GM12878 (cell line): ENCODE data around the gene ADAMTSL1. TPM values are rescaled to one million over a fixed set of nuclear protein-coding genes. Genes with fewer than 3 reads are reported as not detected.

Experiments
- ATAC-seq: fragments of 200-7000 bp; cut with Tn5 transposase; 3 replicates; pipeline ENCODE4 v1.9.1; 2020; ENCODE audit warnings: mild to moderate bottlenecking, moderate library complexity
- BruUV-seq: library from RNA; stranded (reverse); fragments of 400-500 nt; replicated peaks from 2 replicates; lab custom pipeline; 2021; lab: Mats Ljungman, UMichigan
- CTCF ChIA-PET: fragments of 300-600 bp; sonication (Branson Sonifier 250); formaldehyde crosslinking; extraction: SDS; loops from one replicate; lab custom pipeline; 2021; ENCODE audit warnings: inconsistent platforms; lab: Yijun Ruan, JAX
- POLR2A ChIA-PET: fragments of 350-600 bp; formaldehyde crosslinking; extraction: SDS; loops from one replicate; lab custom pipeline; 2021; ENCODE audit warnings: inconsistent platforms; lab: Charles Lee
- RAD21 ChIA-PET: fragments of 300-600 bp; sonication (Branson Sonifier 250); formaldehyde crosslinking; loops from one replicate; lab custom pipeline; 2023; ENCODE audit warnings: antibody characterized with exemption; ENCODE audit not compliant: unreplicated experiment; lab: Charles Lee
- SMC1A ChIA-PET: fragments of 300-600 bp; sonication (Branson Sonifier 250); formaldehyde crosslinking; loops from one replicate; lab custom pipeline; 2023; ENCODE audit not compliant: unreplicated experiment, uncharacterized antibody; lab: Charles Lee
- DNase-seq: peaks from one replicate; pipeline ENCODE4 v3.0.0-alpha.2; 2011; ENCODE audit warnings: low read depth, low spot score
- FAIRE-seq: peaks from 3 replicates; lab custom pipeline; 2011; peaks lifted over from hg19 to GRCh38; lab: Jason Lieb, UNC
- H2AFZ ChIP-seq: 2 replicates; pipeline ENCODE4 v1.6.0; 2011; ENCODE audit warnings: low read depth, low read length, control low read depth; ENCODE audit not compliant: control insufficient read depth
- H3K27ac ChIP-seq: 2 replicates; pipeline ENCODE4 v1.5.1; 2011; ENCODE audit warnings: control low read depth; ENCODE audit not compliant: control insufficient read depth, insufficient read depth
- H3K27me3 ChIP-seq, 2 experiments: replicated peaks in 1 of 2; 2 replicates each; pipeline versions ENCODE4 v1.6.0 to v1.6.1; 2011; ENCODE audit warnings: low read length in 1 of 2; ENCODE audit not compliant: control insufficient read depth in 2 of 2, insufficient read depth in 2 of 2
- H3K36me3 ChIP-seq, 2 experiments: 2 replicates each; pipeline ENCODE4 v1.5.1; 2011; ENCODE audit warnings: low read length in 1 of 2; ENCODE audit not compliant: control insufficient read depth in 2 of 2, insufficient read depth in 2 of 2
- H3K4me1 ChIP-seq: 2 replicates; pipeline ENCODE4 v1.6.1; 2011; ENCODE audit warnings: mild to moderate bottlenecking, low read length, moderate library complexity, mixed read lengths; ENCODE audit not compliant: control insufficient read depth, insufficient read depth
- H3K4me2 ChIP-seq: 2 replicates; pipeline ENCODE4 v1.6.0; 2011; ENCODE audit warnings: control low read depth; ENCODE audit not compliant: control insufficient read depth, insufficient read depth
- H3K4me3 ChIP-seq: fragments of 200-600 bp; sonication (generic); 2 replicates; pipeline ENCODE4 v1.5.1; 2016
- H3K79me2 ChIP-seq: 2 replicates; pipeline ENCODE4 v1.6.0; 2011; ENCODE audit warnings: low read length; ENCODE audit not compliant: control insufficient read depth, insufficient read depth
- H3K9ac ChIP-seq: 2 replicates; pipeline ENCODE4 v1.8.0; 2011; ENCODE audit warnings: low read length, control low read depth, mixed read lengths; ENCODE audit not compliant: control insufficient read depth, insufficient read depth
- H3K9me3 ChIP-seq: replicated peaks from 3 replicates; pipeline ENCODE4 v1.5.1; 2011; ENCODE audit warnings: mild to moderate bottlenecking, low read length; ENCODE audit not compliant: control insufficient read depth, insufficient read depth
- H4K20me1 ChIP-seq: 2 replicates; pipeline ENCODE4 v1.6.0; 2011; ENCODE audit not compliant: control insufficient read depth, insufficient read depth
- BHLHE40 ChIP-seq, 2 experiments: fragments of 450-650 bp in 1 of 2; IDR thresholded peaks; 2 replicates each; pipeline ENCODE4 v1.6.1; 2011 to 2017; ENCODE audit warnings: low read depth in 2 of 2, borderline replicate concordance in 1 of 2, improper control_type of control experiment in 1 of 2, low read length in 1 of 2, mild to moderate bottlenecking in 1 of 2
- CBX5 ChIP-seq: sonication (generic); IDR thresholded peaks from 2 replicates; pipeline ENCODE4 v1.6.1; 2016; ENCODE audit warnings: low read depth, moderate library complexity, mild to moderate bottlenecking, inconsistent platforms
- PAX5 ChIP-seq: IDR thresholded peaks from 2 replicates; pipeline ENCODE4 v1.6.1; 2011; ENCODE audit warnings: low read depth, low read length, borderline replicate concordance
- PML ChIP-seq: IDR thresholded peaks from 2 replicates; pipeline ENCODE4 v1.6.1; 2012; ENCODE audit warnings: low read length, inconsistent platforms
- RFX5 ChIP-seq: IDR thresholded peaks from 2 replicates; pipeline ENCODE4 v1.6.1; 2011; ENCODE audit warnings: low read depth, low read length, improper control_type of control experiment
- RUNX3 ChIP-seq: IDR thresholded peaks from 2 replicates; pipeline ENCODE4 v1.6.1; 2012; ENCODE audit warnings: low read length, inconsistent platforms
- SREBF2 ChIP-seq: IDR thresholded peaks from 2 replicates; pipeline ENCODE4 v1.6.1; 2012; ENCODE audit warnings: mild to moderate bottlenecking, low read length
- STAT3 ChIP-seq: IDR thresholded peaks from 2 replicates; pipeline ENCODE4 v1.6.1; 2011; ENCODE audit warnings: low read depth, low read length, improper control_type of control experiment
- YBX1 ChIP-seq: fragments of 450-650 bp; IDR thresholded peaks from 2 replicates; pipeline ENCODE4 v1.6.1; 2016; ENCODE audit warnings: antibody characterized with exemption
- YY1 ChIP-seq: IDR thresholded peaks from 2 replicates; pipeline ENCODE4 v1.6.1; 2011; ENCODE audit warnings: low read depth, mild to moderate bottlenecking, low read length
- WGBS: methylation state at CpG from one replicate; pipeline ENCODE4 v1.1.6; 2016; ENCODE audit warnings: low lambda C conversion rate; ENCODE audit not compliant: insufficient replicate concordance, insufficient coverage; ENCODE audit errors: missing lambda C conversion rate; 5-methylcytosine and 5-hydroxymethylcytosine counted together
- in situ Hi-C: fragments of 300-500 bp; cut with MboI; formaldehyde crosslinking; loops from 9 replicates; pipeline ENCODE4 v1.14.3; 2018; ENCODE audit warnings: mixed read lengths
- intact Hi-C: fragments of 100-400 bp; cut with micrococcal nuclease; formaldehyde crosslinking; loops from one replicate; pipeline ENCODE4 v1.14.2; 2022; ENCODE audit not compliant: unreplicated experiment
- polyA plus RNA-seq, 11 experiments: library from polyadenylated mRNA; depleted of rRNA in 4 of 11; unstranded in 6 of 11; stranded (reverse) in 5 of 11; fragments of >200 nt; fragmentation: Nextera tagmentation in 4 of 11; fragmentation: Illumina TruSeq in 1 of 11; extraction: Ambion mirVana in 4 of 11; extraction: Trizol in 1 of 11; gene quantifications; 1 replicate in 1 of 11; 2 replicates in 10 of 11; pipeline versions ENCODE4 v1.2.1 to v1.2.3, GENCODE V29; 2011 to 2016; ENCODE audit warnings: inconsistent platforms in 2 of 11, missing spikeins in 2 of 11, low read depth in 1 of 11
- total RNA-seq, 4 experiments: library from RNA; depleted of rRNA in 3 of 4; stranded (reverse); fragments of >200 nt in 3 of 4; fragmentation: Illumina TruSeq in 1 of 4; extraction: Trizol in 1 of 4; gene quantifications; 2 replicates each; pipeline versions ENCODE4 v1.2.1 to v1.2.3, GENCODE V29; 2013 to 2021
- TF ChIP-seq, protein P1 (sequence below): fragments of 450-650 bp; IDR thresholded peaks from 2 replicates; pipeline ENCODE4 v1.6.1; 2018; ENCODE audit warnings: borderline replicate concordance, mild to moderate bottlenecking; ENCODE audit not compliant: partially characterized antibody
- TF ChIP-seq, protein P2 (sequence below): IDR thresholded peaks from 2 replicates; pipeline ENCODE4 v1.6.1; 2011; ENCODE audit warnings: low read depth, low read length, improper control_type of control experiment, borderline replicate concordance

ADAMTSL1 gene
- total and polyA plus RNA-seq, 10 of the 15 experiments (the other 5 are each of a cell fraction or from before 2014, with no cell fraction given): 0.01 to 0.10 (median 0.07) TPM; not detected in 6

DNA sequence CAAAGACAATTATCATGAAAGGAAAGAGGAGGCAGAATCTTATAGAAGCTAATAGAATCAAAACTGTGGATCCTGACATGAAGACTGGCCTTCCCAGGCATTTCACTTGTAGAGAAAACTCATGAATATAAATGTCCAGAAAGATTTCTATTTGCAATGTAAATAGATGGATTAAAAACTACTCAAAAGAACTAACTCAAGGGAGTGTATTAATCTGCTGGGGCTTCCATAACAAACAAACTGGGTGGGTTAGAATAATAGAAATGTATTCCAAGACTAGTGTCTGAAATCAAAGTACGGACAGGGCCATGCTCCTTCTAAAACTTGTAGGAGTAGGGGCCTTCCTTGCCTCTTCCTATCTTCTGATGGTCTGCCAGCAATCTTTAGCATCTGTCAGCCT lies 267.4 kb downstream of the ADAMTSL1 start:
- no peaks in the 10 kb centered on the region for H4K20me1 ChIP-seq
- ATAC-seq: no peak
- WGBS: 95% methylated on average over 1 of the region's 1 CpG
- no peak for FAIRE-seq
- H3K27me3 ChIP-seq: no peaks in the 10 kb centered on the region
- no peak for TF ChIP-seq YY1
- no peak for TF ChIP-seq RUNX3
- no peak for TF ChIP-seq SREBF2
- TF ChIP-seq YBX1: no peak
- no peak for TF ChIP-seq BHLHE40 (IDR thresholded peaks at IDR 0.05; ENCODE audit: borderline replicate concordance in 1 of 2, low read depth in 2 of 2, low read length in 1 of 2)
- TF ChIP-seq, protein P1, sequence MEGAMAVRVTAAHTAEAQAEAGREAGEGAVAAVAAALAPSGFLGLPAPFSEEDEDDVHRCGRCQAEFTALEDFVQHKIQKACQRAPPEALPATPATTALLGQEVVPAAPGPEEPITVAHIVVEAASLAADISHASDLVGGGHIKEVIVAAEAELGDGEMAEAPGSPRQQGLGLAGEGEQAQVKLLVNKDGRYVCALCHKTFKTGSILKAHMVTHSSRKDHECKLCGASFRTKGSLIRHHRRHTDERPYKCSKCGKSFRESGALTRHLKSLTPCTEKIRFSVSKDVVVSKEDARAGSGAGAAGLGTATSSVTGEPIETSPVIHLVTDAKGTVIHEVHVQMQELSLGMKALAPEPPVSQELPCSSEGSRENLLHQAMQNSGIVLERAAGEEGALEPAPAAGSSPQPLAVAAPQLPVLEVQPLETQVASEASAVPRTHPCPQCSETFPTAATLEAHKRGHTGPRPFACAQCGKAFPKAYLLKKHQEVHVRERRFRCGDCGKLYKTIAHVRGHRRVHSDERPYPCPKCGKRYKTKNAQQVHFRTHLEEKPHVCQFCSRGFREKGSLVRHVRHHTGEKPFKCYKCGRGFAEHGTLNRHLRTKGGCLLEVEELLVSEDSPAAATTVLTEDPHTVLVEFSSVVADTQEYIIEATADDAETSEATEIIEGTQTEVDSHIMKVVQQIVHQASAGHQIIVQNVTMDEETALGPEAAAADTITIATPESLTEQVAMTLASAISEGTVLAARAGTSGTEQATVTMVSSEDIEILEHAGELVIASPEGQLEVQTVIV: no peak
- TF ChIP-seq CBX5: no peak
- TF ChIP-seq PAX5: no peak
- TF ChIP-seq STAT3: no peak
- no peak for TF ChIP-seq RFX5
- no peak for TF ChIP-seq PML
- TF ChIP-seq, protein P2, sequence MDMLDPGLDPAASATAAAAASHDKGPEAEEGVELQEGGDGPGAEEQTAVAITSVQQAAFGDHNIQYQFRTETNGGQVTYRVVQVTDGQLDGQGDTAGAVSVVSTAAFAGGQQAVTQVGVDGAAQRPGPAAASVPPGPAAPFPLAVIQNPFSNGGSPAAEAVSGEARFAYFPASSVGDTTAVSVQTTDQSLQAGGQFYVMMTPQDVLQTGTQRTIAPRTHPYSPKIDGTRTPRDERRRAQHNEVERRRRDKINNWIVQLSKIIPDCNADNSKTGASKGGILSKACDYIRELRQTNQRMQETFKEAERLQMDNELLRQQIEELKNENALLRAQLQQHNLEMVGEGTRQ: no peak
- TF ChIP-seq, all 136 proteins: peak for 0
- ChIA-PET RAD21 (no interaction called here), SMC1A (no interaction called here), CTCF (no interaction called here), POLR2A (no interaction called here)
- H3K27ac ChIP-seq: no peak overlapping the region
- no peaks in the 10 kb centered on the region for H3K4me1 ChIP-seq
- in situ Hi-C loops: no loop called here
- H3K9me3 ChIP-seq: no peaks in the 10 kb centered on the region
- H3K36me3 ChIP-seq: no peaks in the 10 kb centered on the region
- intact Hi-C loops: no loop called here
- DNase-seq: no peak
- BruUV-seq: no TSS peak
- no peak overlapping the region for H2AFZ ChIP-seq
- no peaks in the 10 kb centered on the region for H3K79me2 ChIP-seq
- H3K4me2 ChIP-seq: no peak overlapping the region
- no peak overlapping the region for H3K9ac ChIP-seq
- H3K4me3 ChIP-seq: no peak overlapping the region
